OCI-LY7 (cell line): ENCODE results near the gene HSPA6.
"Not testable (repeated sequence)": the region's sequence is repeated elsewhere in the genome, so short reads cannot be mapped to it uniquely, and the experiment has no call there.

ENCODE experiments used
- EZH2phosphoT487 ChIP-seq: fragments of 200-600 bp; sonication (generic); IDR thresholded peaks from 2 replicates; pipeline ENCODE4 v1.6.1; 2018; ENCODE audit warnings: low read depth, borderline replicate concordance, mild to moderate bottlenecking, mixed run types, antibody characterized with exemption, low read length, moderate library complexity, mixed read lengths
- TF ChIP-seq, protein P1 (sequence below): fragments of 200-600 bp; sonication (generic); conservative IDR thresholded peaks from 2 replicates; pipeline ENCODE4 v1.5.1; 2014; ENCODE audit warnings: mild to moderate bottlenecking, antibody characterized with exemption, low read length, moderate library complexity, mixed read lengths

DNA sequence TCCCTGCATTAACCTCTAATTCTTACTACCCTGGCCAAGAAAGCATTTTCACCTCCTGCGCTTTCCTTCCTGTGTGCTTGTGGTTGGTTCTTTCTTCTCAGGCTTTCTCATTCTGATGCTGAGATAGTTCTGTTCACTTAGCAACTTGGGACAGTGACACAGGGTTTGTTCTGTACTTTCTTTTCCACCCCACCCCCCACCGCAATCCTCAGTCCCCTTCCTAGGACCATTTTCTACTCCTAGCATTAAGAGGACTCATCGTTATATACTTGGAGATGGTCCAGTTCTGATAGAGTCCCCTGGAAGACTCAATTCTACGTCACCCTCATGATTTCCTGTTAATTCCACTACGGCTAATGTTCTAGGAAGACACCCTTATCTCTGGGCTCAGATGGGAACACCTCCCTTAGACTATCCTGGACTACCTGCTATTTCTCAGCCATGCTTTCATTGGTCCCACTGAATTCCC lies 17.8 kb downstream of the HSPA6 start:
- TF ChIP-seq EZH2phosphoT487: not testable (repeated sequence)
- TF ChIP-seq, protein P1, sequence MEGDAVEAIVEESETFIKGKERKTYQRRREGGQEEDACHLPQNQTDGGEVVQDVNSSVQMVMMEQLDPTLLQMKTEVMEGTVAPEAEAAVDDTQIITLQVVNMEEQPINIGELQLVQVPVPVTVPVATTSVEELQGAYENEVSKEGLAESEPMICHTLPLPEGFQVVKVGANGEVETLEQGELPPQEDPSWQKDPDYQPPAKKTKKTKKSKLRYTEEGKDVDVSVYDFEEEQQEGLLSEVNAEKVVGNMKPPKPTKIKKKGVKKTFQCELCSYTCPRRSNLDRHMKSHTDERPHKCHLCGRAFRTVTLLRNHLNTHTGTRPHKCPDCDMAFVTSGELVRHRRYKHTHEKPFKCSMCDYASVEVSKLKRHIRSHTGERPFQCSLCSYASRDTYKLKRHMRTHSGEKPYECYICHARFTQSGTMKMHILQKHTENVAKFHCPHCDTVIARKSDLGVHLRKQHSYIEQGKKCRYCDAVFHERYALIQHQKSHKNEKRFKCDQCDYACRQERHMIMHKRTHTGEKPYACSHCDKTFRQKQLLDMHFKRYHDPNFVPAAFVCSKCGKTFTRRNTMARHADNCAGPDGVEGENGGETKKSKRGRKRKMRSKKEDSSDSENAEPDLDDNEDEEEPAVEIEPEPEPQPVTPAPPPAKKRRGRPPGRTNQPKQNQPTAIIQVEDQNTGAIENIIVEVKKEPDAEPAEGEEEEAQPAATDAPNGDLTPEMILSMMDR: not testable (repeated sequence)
